ENCODE results near the gene CSDE1.
"Not testable (repeated sequence)": the region's sequence is repeated elsewhere in the genome, so short reads cannot be mapped to it uniquely, and the experiment has no call there.

CSDE1 gene

DNA sequence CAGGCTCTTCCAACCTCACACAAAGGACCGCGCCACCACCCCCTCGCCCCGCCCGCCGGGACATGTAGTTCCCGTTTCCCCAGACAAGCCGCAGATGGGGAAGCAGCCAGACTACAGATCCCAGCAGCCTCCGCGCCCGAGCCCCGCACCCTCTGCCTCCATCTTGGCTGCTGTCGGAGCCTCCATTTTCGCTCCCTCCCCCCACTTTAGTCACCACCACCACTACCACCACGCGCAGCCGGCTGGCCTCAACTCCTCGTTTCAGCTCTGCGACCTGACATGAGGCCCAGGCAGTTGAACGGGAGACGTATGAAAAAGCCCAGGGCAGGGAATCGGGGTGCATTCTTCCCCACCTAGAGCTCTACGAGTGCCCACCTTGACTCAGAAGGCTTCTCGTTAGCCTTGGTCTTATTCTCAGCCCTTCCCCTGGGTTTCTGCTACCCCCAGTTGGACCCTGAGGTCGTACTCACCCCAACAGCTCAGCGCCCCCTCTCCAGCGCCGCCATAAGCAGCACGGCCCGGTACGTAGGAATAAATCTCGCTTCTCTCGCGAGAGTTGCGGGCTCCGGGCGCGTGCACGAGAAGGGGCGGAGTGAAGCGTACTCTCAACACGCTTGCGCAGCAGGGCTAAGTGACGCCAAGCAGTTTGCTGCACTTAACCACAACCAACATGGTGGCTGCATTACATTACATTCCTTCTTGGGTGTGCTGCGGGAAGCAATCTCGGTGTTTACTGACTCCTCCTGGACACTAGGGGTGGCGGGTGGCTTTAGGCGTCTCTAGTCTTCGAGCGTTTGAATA lies at the start of gene CSDE1:
Gene CSDE1 (minus strand): TSS at position 530 of the 801 bp plus-strand sequence. CDS start 18,094 bp downstream, outside the sequence.
- DNase-seq (ENCODE audit: low read depth in 2 of 2) = peak; percentile 88 to 97

DNA sequence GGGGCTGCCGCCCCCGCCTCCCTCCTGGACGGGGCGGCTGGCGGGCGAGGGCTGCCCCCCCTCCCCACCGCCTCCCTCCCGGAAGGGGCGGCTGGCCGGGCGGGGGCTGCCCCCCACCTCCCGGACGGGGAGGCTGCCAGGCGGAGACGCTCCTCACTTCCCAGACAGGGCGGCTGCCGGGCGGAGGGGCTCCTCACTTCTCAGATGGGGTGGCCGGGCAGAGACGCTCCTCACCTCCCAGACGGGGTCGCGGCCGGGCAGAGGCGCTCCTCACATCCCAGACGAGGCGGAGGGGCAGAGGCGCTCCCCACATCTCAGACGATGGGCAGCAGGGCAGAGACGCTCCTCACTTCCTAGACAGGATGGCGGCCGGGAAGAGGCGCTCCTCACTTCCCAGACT lies 46.7 kb upstream of the CSDE1 start:
- not testable (repeated sequence) for DNase-seq (ENCODE audit: low read depth in 2 of 2)

DNA sequence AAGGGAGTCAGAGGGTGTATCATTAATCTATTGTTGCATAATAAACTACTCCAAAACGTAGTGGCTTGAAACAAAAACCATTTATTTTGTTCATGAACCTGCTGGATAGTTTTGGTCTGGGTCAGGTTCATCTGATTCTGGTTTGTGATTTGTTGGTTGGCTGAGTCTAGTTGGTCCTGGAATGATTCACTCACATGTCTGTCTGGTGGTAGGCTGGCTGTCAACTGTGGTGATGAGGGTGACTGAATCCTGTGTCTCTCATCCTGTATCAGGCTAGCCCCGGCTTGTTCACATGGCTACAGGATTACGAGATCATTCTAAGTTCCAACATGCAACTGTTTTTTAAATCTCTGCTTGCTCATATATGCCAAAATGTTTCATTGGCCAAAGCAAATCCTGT lies 45.2 kb upstream of the CSDE1 start:
- DNase-seq (ENCODE audit: low read depth in 2 of 2) = no peak

DNA sequence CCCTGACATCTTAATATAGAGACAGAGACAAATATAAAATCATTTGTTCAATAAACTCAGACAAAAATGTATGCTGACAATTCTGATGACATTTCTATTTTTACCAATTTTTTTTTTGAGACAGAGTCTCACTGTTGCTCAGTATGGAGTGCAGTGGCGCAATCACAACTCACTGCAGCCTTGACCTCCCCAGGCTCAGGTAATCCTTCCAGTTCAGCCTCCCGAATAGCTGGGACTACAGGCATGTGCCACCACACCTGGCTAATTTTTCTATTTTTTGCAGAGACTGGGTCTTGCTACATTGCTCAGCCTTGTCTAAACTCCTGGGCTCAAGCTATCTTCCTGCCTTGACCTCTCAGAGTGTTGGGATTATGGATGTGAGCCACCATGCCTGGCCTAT lies 36.3 kb upstream of the CSDE1 start:
- no peak for DNase-seq (ENCODE audit: low read depth in 2 of 2)

DNA sequence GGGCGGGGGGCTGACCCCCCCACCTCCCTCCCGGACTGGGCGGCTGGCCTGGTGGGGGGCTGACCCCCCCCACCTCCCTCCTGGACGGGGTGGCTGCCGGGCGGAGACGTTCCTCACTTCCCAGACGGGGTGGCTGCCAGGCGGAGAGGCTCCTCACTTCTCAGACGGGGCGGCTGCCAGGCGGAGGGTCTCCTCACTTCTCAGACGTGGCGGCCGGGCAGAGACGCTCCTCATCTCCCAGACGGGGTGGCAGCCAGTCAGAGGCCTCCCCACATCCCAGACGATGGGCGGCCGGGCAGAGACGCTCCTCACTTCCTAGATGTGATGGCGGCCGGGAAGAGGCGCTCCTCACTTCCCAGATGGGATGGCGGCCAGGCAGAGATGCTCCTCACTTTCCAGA lies 32.8 kb upstream of the CSDE1 start:
- not testable (repeated sequence) for DNase-seq (ENCODE audit: low read depth in 2 of 2)

DNA sequence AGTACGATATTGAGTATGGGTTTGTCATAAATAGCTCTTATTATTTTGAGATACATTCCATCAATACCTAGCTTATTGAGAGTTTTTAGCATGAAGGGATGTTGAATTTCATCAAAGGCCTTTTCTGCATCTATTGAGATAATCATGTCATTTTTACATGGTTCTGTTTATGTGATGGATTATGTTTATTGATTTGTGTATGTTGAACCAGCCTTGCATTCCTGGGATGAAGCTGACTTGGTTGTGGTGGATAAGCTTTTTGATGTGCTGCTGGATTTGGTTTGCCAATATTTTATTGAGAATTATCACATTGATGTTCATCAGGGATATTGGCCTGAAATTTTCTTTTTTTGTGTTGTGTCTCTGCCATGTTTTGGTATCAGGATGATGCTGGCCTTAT lies 28.7 kb upstream of the CSDE1 start:
- not testable (repeated sequence) for DNase-seq (ENCODE audit: low read depth in 2 of 2)

DNA sequence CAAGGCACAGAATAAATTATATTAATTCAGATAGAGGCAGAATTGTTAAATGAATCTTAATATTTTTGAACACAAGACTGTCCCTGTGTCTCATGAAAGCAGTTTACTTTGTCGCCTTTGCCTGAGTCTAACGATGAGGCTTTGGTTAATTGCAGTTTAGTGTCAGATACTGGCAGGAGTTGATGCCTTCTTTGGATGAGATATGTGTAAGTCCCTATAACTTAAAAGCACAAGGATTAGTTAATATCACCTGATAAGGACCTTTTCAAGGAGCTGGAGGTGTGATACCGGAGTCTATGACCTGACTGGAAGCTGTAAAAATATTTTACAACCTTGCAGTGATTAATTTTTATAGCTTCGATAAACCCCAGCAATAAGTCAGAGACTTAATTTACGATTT lies 24.7 kb upstream of the CSDE1 start:
- no peak for DNase-seq (ENCODE audit: low read depth in 2 of 2)

DNA sequence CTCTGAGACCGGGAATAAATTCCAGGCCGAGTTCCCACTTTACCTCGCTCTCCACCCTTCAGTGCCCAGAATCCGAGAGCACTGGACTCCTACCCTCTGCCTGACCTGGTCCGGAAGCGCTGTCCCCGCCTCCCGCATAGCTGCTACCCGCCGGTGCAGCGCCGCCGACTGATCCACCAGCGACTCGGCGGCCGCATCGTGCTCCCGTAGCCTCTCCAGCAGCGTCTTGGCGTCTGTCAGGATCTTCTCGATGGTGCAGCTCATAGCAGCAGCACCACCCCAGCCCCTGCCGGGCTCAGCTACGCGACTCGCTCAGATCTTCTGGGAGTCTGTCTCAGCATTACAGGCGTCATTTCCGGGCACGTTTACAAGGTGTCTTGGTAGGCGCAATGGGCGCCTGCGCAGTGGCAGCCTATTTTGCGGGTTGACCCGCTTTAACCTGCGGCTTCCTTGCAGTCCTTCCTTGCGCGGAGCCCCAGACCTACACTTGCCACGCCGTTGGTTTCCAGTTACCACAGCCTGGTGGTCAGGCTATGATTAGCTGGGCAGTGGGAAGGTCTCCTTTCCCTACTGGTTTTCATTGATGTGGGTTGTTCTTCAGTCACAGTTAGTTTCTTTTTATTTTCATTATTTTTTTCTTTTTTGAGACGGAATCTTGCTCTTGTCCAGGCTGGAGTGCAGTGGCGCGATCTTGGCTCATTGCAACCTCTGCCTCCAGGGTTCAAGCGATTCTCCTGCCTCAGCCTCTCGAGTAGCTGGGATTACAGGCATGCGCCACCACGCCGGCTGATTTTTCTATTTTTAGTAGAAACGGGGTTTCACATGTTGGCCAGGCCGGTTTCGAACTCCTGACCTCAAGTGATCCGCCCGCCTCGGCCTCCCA lies 22.8 kb upstream of the CSDE1 start, which contains the start of gene SIKE1:
Gene SIKE1 (minus strand): TSS at position 342 of the 883 bp plus-strand sequence. CDS start 78 bp downstream, at position 264.
- DNase-seq (ENCODE audit: low read depth in 2 of 2) = peak; percentile 85 to 86

DNA sequence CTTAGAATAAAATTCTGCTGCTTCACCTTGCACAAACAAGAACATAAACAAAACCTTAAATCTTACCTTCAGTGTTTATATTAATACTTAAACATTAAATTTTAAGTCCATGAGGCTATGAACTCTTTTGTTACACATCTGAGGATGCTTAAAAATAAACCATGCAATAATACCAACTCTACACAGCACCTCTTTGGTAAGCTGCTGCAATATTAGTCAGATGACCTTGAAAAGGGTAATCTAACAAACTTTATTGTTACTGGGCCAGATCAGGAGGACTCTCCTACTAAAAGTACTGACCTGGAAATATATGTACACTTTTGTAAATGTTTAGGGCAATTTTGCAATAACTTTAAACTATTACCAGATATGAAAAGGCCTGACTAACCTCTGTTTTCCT lies 21.9 kb upstream of the CSDE1 start:
- no peak for DNase-seq (ENCODE audit: low read depth in 2 of 2)

DNA sequence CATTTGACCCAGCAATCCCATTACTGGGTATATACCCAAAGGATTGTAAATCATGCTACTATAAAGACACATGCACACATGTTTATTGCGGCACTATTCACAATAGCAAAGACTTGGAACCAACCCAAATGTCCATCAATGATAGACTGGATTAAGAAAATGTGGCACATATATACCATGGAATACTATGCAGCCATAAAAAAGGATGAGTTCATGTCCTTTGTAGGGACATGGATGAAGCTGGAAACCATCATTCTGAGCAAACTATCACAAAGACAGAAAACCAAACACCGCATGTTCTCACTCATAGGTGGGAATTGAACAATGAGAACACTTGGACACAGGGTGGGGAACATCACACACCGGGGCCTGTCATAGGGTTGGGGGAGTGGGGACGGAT lies 18.9 kb upstream of the CSDE1 start:
- DNase-seq (ENCODE audit: low read depth in 2 of 2) = not testable (repeated sequence)

DNA sequence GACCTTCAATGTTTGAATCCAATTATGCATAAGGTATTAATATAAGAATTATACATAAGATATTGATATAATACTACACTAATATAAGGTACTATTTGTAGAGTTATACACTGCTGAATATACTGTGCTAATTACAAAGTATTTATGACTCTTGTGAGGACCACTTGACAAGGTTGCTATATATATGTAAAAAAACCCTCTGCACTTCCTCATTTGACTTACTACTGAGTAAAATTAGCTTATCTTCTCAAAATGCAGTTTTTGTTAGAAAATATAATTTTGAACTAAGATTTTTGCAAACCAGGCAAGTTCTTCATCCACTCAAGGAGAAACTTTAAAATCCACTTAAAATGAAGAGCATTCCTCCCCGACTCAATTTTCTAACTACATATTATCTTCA lies 14.2 kb upstream of the CSDE1 start:
- no peak for DNase-seq (ENCODE audit: low read depth in 2 of 2)

DNA sequence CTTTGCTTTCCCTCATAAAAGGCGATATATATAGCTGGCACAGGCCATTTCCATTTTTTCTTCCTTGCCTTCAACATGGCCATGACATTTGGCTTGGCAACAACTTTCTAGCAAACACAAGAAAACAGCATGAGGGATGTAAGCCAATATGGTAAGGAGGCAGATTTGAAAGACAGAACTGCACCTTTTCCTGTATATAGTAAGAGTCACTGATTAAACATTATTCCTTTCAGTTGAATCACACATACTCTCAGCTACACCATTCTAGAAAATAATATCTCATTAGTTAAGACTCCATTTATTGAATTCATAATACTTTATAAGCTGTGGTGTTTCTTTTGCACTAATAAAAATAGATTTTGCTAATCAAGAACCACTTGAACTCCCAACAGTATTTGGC lies 13.2 kb upstream of the CSDE1 start:
- DNase-seq (ENCODE audit: low read depth in 2 of 2) = no peak

DNA sequence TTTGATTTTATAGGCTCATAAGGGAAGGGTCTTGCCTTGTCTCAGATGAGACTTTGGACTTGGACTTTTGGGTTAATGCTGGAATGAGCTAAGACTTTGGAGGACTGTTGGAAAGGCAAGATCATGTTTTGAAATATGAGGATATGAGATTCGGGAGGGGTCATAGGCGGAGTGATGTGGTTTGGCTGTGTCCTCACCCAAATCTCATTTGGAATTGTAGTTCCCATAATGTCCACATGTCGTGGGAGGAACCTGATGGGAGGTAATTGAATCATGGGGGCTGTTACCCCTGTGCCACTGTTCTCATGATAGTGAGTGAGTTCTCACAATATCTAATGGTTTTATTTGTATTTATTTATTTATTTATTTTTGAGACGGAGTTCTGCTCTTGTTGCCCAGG lies 6.9 kb upstream of the CSDE1 start:
- DNase-seq (ENCODE audit: low read depth in 2 of 2) = no peak

DNA sequence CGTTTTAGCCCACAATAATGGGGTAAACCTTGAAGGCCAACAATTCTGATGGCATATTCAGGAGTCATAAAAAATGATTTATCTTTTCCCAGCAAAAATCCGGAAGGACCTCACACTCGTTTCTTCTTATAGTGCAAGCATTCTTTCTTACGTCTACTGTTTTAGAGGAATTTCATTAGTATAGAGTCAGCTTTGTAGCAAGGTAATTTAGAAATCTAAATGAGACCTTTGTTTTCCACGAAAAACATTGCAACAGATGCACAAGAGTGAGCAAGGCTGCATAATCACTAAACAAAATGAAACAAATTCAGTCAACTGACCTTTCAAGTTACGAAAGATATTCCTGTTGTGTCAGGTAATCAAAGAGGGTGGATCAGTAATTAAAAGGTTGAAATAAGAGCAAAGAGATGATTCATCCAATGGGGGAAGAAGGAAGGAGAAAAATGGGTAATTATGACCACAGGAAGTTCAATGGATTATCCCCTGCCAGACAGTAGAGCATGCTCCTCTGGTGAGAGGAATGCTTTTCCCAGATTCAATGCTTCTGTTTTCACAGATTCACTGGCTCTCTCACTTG lies 560 bp upstream of the CSDE1 start:
- DNase-seq (ENCODE audit: low read depth in 2 of 2) = no peak

DNA sequence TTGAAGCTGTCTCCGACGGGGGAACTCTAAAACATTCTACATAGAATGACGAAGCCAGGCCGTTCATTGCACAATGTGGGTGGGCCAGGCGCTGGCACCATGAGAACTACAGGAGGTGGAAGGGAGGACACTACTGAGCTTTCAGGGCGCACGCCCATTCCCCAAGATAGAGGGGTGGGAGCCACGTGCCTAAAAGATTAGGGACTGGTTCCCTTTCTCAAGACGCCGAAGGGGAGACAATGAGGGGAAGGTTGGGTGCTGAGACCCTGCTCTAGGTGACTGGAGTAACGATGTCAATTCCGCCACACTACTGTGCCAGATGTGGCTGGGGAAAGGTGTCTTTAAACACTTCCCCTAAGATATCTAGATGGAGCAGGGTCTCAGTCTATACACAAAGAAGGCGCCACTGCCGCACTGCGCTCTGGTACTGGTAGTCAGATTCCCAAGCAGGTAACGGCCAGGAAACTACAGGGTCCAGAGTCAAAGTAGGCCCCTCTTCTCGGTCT lies 782 bp downstream of the CSDE1 start:
- peak in 1 of 2 donors; percentile 8 for DNase-seq (ENCODE audit: low read depth in 2 of 2)

DNA sequence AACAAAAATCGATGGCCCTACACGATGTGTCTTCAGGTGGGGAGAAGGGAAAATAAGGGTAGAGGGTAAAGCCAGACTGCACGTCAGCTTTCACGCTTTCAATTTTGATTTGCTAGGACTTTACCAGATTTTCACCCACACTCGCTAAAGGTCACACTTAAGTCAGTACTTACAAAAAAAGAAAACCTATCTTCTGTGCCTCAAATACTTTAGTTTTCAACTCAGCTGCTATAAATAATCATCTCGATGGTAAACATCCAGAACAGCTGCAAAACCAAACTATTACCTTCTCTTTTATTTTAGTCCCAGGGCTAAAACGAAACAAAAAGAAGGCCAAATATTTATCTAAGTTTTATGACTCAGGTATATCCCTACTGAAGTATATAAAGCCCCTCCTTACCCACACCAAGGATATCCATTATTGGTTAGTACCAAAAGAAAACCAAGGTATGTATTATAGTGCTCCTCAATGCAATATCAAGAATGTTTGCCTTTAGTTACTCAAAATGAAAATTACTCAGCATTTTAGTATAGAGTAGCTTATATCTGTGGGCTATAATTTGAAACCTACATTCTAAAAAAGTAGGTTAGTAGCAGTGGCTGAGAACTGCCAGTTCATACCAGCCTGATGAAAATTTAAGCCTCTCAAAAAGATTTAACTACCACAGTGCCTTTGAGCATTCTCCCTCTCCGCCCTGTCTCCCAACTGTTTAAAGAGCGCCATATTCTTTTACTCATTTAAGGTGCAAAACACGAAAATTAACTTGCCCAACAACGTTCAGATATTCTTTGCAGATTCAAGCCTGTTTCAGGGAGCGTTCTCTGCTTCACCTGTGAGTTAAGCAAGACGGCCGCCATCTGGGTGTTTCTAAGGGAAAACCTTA lies 1.5 kb downstream of the CSDE1 start:
- no peak for DNase-seq (ENCODE audit: low read depth in 2 of 2)

DNA sequence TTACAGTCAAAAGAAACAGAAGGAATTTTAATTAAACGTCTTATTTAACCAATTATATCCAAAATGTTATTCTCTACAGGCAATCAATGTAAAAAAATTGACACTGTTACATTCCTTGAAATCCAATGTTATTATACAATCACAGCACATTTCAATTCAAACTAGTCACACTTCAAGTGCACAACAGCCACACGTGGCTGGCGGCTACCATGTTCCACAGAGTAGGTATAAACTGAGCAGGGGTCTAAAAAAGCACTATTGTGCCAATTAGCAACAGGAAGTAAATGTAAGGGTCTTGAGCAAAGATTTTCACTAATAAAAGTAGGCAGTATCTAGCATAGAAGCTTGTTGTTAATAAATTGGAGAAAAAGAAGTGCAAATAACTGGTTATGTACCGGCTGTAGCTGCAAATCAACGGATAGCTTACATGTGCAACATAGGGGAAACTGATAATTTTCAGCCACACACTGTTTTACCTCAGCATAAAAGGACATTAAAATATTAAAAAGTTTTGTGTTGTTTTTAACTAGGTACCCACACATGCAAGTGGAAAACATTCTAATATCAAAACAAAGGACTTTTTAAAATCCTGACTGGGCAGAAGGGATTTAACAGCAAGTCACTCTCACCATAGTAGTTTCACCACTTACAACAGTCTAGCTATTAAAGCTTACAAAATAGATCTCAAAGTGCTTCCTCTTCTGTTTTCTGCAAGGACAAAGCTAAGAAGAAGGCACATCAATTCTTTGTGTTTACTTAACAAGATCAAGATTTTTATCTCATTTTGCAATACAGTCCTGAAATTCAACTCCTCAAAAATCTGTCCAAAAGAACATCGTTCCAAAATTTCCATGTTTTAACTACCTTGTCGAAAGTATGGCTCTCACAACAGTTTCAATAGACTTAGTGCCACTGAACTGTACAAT lies 2.5 kb downstream of the CSDE1 start:
- no peak for DNase-seq (ENCODE audit: low read depth in 2 of 2)

DNA sequence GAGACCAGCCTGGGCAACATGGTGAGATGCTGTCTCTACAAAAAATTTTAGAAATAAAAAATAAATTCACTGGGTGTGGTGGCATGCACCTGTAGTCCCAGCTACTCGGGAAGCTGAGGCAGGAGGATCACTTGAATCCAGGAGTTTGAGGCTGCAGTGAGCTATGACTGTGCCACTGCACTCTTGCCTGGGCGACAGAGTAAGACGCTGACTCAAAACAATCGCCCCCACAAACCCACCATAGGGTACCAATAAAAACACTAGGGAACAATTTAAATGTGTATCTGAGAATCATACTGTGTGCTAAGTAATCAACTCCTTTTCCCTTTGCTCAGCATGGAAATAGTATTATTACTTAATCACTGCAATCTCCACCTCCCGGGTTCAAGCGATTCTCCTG lies 4.1 kb downstream of the CSDE1 start:
- not testable (repeated sequence) for DNase-seq (ENCODE audit: low read depth in 2 of 2)

DNA sequence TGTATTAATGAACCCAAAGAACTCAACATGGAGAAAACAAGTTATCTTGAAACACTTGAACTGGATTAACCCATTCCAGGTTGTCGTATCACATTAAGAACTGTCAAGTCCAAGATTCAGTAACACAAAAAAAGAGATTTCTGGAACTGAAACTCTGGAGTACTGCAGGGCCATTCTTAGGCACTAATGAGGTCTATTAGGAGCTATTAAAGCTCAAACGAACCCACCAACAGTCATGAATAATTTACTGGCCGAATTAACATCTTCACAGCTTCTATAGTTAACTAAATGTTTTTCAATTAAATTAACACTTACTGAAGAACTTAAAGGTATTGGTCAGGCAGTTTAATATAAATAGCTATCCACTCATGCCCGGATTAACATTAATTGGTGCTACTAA lies 4.6 kb downstream of the CSDE1 start:
- no peak for DNase-seq (ENCODE audit: low read depth in 2 of 2)

DNA sequence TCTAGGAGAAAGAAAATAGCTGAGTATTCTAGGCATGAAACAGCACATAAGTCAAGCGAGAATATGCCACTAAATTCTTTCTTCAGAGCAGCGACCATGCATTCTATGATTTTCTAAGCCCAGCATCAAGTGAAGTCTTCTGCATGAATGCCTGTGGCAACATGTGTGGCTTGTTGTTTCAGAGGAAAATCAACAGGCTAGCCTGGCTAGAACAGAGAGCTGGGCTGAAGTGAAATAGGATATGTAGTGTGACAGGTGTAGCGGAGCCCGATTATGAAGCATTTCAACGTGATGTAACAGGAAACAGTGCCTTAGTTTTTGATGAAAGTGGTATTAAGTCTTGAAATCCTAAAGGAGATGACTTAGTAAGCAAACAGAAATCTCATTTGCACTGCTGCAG lies 7.0 kb downstream of the CSDE1 start:
- no peak for DNase-seq (ENCODE audit: low read depth in 2 of 2)
